Measurements from ENCODE around the gene NME4.

NME4 gene

GRCh38 chr16:364595-365491 lies 32.2 kb upstream of the NME4 start:
- peaks cover 28 to 46% of the 10 kb centered on the region in 2 experiments for H3K36me3 ChIP-seq (ENCODE audit: control insufficient read depth in 1 of 2, insufficient read depth in 2 of 2, low read depth in 1 of 2, low read length in 2 of 2)
- H2AK5ac ChIP-seq (ENCODE audit: low read length, severe bottlenecking), result no peak overlapping the region
- H3K4me3 ChIP-seq (ENCODE audit: insufficient read depth in 1 of 2, low read depth in 1 of 2, low read length in 2 of 2), result no peak overlapping the region
- no peak overlapping the region for H2BK15ac ChIP-seq (ENCODE audit: low read depth, poor library complexity, severe bottlenecking)
- no peak overlapping the region for H2AFZ ChIP-seq (ENCODE audit: low read depth, low read length)
- H3K27me3 ChIP-seq (ENCODE audit: control insufficient read depth in 1 of 2, insufficient read depth in 1 of 2, low read length in 2 of 2), result peaks cover 7 to 27% of the 10 kb centered on the region in 2 experiments
- no peak overlapping the region for H3K27ac ChIP-seq (ENCODE audit: low read length, poor library complexity, severe bottlenecking)
- H2BK120ac ChIP-seq (ENCODE audit: low read depth, low read length), result no peak overlapping the region
- H3K18ac ChIP-seq (ENCODE audit: low read depth in 1 of 2, low read length in 2 of 2), result no peak overlapping the region
- no peaks in the 10 kb centered on the region for H3K9me3 ChIP-seq (ENCODE audit: control insufficient read depth, low read length)
- H2BK5ac ChIP-seq (ENCODE audit: low read depth, low read length, poor library complexity, severe bottlenecking), result no peak overlapping the region
- peak overlapping the region in 1 of 2 experiments; percentile 50 for H3K23ac ChIP-seq (ENCODE audit: low read length in 2 of 2)
- peaks cover 20% of the 10 kb centered on the region for H3K4me1 ChIP-seq (ENCODE audit: control insufficient read depth, insufficient read depth, low read depth, low read length)
- H4K91ac ChIP-seq (ENCODE audit: low read length), result no peak overlapping the region
- no peak overlapping the region for H3K4me2 ChIP-seq (ENCODE audit: low read length, poor library complexity, severe bottlenecking)
- no peak overlapping the region for H4K8ac ChIP-seq (ENCODE audit: low read length)
- H3K14ac ChIP-seq (ENCODE audit: low read length in 2 of 2), result peak overlapping the region in 1 of 2 experiments; percentile 75
- H2BK12ac ChIP-seq (ENCODE audit: low read length in 2 of 2), result no peak overlapping the region
- peaks cover 13% of the 10 kb centered on the region for H3K79me1 ChIP-seq (replicated peaks; ENCODE audit: low read length, poor library complexity, severe bottlenecking)
- no peak overlapping the region for H3K4ac ChIP-seq (ENCODE audit: low read depth in 1 of 2, low read length in 2 of 2)
- DNase-seq, result no peak
- 89% methylated on average over 17 of the region's 19 CpGs for WGBS
- no peak overlapping the region for H3K9ac ChIP-seq (ENCODE audit: low read length)

GRCh38 chr16:366476-366875 lies 30.5 kb upstream of the NME4 start:
- no peak overlapping the region for H3K9ac ChIP-seq (ENCODE audit: low read length)
- H2AFZ ChIP-seq (ENCODE audit: low read depth, low read length), result no peak overlapping the region
- no peak for DNase-seq
- 95% methylated on average over 8 of the region's 10 CpGs for WGBS
- no peak overlapping the region for H3K14ac ChIP-seq (ENCODE audit: low read length in 2 of 2)
- H3K27ac ChIP-seq (ENCODE audit: low read length, poor library complexity, severe bottlenecking), result no peak overlapping the region
- no peak overlapping the region for H2BK15ac ChIP-seq (ENCODE audit: low read depth, poor library complexity, severe bottlenecking)
- no peak overlapping the region for H3K4me2 ChIP-seq (ENCODE audit: low read length, poor library complexity, severe bottlenecking)
- peak overlapping the region; percentile 53 for H4K8ac ChIP-seq (ENCODE audit: low read length)
- H4K91ac ChIP-seq (ENCODE audit: low read length), result no peak overlapping the region
- H3K18ac ChIP-seq (ENCODE audit: low read depth in 1 of 2, low read length in 2 of 2), result no peak overlapping the region
- H2BK5ac ChIP-seq (ENCODE audit: low read depth, low read length, poor library complexity, severe bottlenecking), result no peak overlapping the region
- no peak overlapping the region for H2BK12ac ChIP-seq (ENCODE audit: low read length in 2 of 2)
- peaks cover 30 to 49% of the 10 kb centered on the region in 2 experiments for H3K36me3 ChIP-seq (ENCODE audit: control insufficient read depth in 1 of 2, insufficient read depth in 2 of 2, low read depth in 1 of 2, low read length in 2 of 2)
- H3K4me3 ChIP-seq (ENCODE audit: insufficient read depth in 1 of 2, low read depth in 1 of 2, low read length in 2 of 2), result no peak overlapping the region
- H3K27me3 ChIP-seq (ENCODE audit: control insufficient read depth in 1 of 2, insufficient read depth in 1 of 2, low read length in 2 of 2), result peaks cover 7 to 25% of the 10 kb centered on the region in 2 experiments
- H3K79me1 ChIP-seq (replicated peaks; ENCODE audit: low read length, poor library complexity, severe bottlenecking), result peaks cover 16% of the 10 kb centered on the region
- no peak overlapping the region for H3K4ac ChIP-seq (ENCODE audit: low read depth in 1 of 2, low read length in 2 of 2)
- H3K9me3 ChIP-seq (ENCODE audit: control insufficient read depth, low read length), result no peaks in the 10 kb centered on the region
- no peak overlapping the region for H2BK120ac ChIP-seq (ENCODE audit: low read depth, low read length)
- H3K4me1 ChIP-seq (ENCODE audit: control insufficient read depth, insufficient read depth, low read depth, low read length), result peaks cover 28% of the 10 kb centered on the region
- H3K23ac ChIP-seq (ENCODE audit: low read length in 2 of 2), result no peak overlapping the region
- H2AK5ac ChIP-seq (ENCODE audit: low read length, severe bottlenecking), result no peak overlapping the region

- Histone ChIP-seq H3K4me3 (ENCODE audit: insufficient read depth in 1 of 2, low read depth in 1 of 2, low read length in 2 of 2) (no peak overlapping the region), H3K4ac (ENCODE audit: low read depth in 1 of 2, low read length in 2 of 2) (no peak overlapping the region), H3K4me2 (ENCODE audit: low read length, poor library complexity, severe bottlenecking) (no peak overlapping the region), H2AK5ac (ENCODE audit: low read length, severe bottlenecking) (no peak overlapping the region), H3K27ac (ENCODE audit: low read length, poor library complexity, severe bottlenecking) (no peak overlapping the region), H3K79me1 (replicated peaks; ENCODE audit: low read length, poor library complexity, severe bottlenecking) (peaks cover 16% of the 10 kb centered on the region), H3K9me3 (ENCODE audit: control insufficient read depth, low read length) (no peaks in the 10 kb centered on the region), H2AFZ (ENCODE audit: low read depth, low read length) (no peak overlapping the region), H3K14ac (ENCODE audit: low read length in 2 of 2) (no peak overlapping the region), H2BK15ac (ENCODE audit: low read depth, poor library complexity, severe bottlenecking) (no peak overlapping the region), H4K91ac (ENCODE audit: low read length) (no peak overlapping the region), H2BK5ac (ENCODE audit: low read depth, low read length, poor library complexity, severe bottlenecking) (no peak overlapping the region), H3K27me3 (ENCODE audit: control insufficient read depth in 1 of 2, insufficient read depth in 1 of 2, low read length in 2 of 2) (peaks cover 7 to 19% of the 10 kb centered on the region in 2 experiments), H2BK12ac (ENCODE audit: low read length in 2 of 2) (no peak overlapping the region), H3K23ac (ENCODE audit: low read length in 2 of 2) (no peak overlapping the region), H4K8ac (ENCODE audit: low read length) (no peak overlapping the region), H2BK120ac (ENCODE audit: low read depth, low read length) (no peak overlapping the region), H3K36me3 (ENCODE audit: control insufficient read depth in 1 of 2, insufficient read depth in 2 of 2, low read depth in 1 of 2, low read length in 2 of 2) (peaks cover 40 to 58% of the 10 kb centered on the region in 2 experiments), H3K9ac (ENCODE audit: low read length) (no peak overlapping the region), H3K18ac (ENCODE audit: low read depth in 1 of 2, low read length in 2 of 2) (no peak overlapping the region), H3K4me1 (ENCODE audit: control insufficient read depth, insufficient read depth, low read depth, low read length) (peaks cover 26% of the 10 kb centered on the region)
- DNase-seq, result no peak
- 96% methylated on average over 17 of the region's 18 CpGs for WGBS
Observed at GRCh38 chr16:367333-367903, 29.6 kb upstream of the NME4 start.

GRCh38 chr16:368388-369158 lies 28.4 kb upstream of the NME4 start:
- Histone ChIP-seq H3K79me1 (replicated peaks; ENCODE audit: low read length, poor library complexity, severe bottlenecking) (peaks cover 16% of the 10 kb centered on the region), H2AK5ac (ENCODE audit: low read length, severe bottlenecking) (no peak overlapping the region), H3K9ac (ENCODE audit: low read length) (no peak overlapping the region), H3K4me1 (ENCODE audit: control insufficient read depth, insufficient read depth, low read depth, low read length) (peaks cover 25% of the 10 kb centered on the region), H3K18ac (ENCODE audit: low read depth in 1 of 2, low read length in 2 of 2) (no peak overlapping the region), H3K14ac (ENCODE audit: low read length in 2 of 2) (no peak overlapping the region), H2AFZ (ENCODE audit: low read depth, low read length) (no peak overlapping the region), H2BK120ac (ENCODE audit: low read depth, low read length) (no peak overlapping the region), H4K91ac (ENCODE audit: low read length) (peak overlapping the region; percentile 28), H4K8ac (ENCODE audit: low read length) (no peak overlapping the region), H3K4me2 (ENCODE audit: low read length, poor library complexity, severe bottlenecking) (no peak overlapping the region), H3K36me3 (ENCODE audit: control insufficient read depth in 1 of 2, insufficient read depth in 2 of 2, low read depth in 1 of 2, low read length in 2 of 2) (peaks cover 50 to 70% of the 10 kb centered on the region in 2 experiments), H2BK5ac (ENCODE audit: low read depth, low read length, poor library complexity, severe bottlenecking) (no peak overlapping the region), H3K4ac (ENCODE audit: low read depth in 1 of 2, low read length in 2 of 2) (no peak overlapping the region), H2BK12ac (ENCODE audit: low read length in 2 of 2) (no peak overlapping the region), H3K23ac (ENCODE audit: low read length in 2 of 2) (no peak overlapping the region), H3K9me3 (ENCODE audit: control insufficient read depth, low read length) (no peaks in the 10 kb centered on the region), H3K4me3 (ENCODE audit: insufficient read depth in 1 of 2, low read depth in 1 of 2, low read length in 2 of 2) (no peak overlapping the region), H2BK15ac (ENCODE audit: low read depth, poor library complexity, severe bottlenecking) (no peak overlapping the region), H3K27ac (ENCODE audit: low read length, poor library complexity, severe bottlenecking) (no peak overlapping the region), H3K27me3 (ENCODE audit: control insufficient read depth in 1 of 2, insufficient read depth in 1 of 2, low read length in 2 of 2) (peaks cover 7 to 12% of the 10 kb centered on the region in 2 experiments)
- WGBS, result 97% methylated on average over 29 of the region's 29 CpGs
- no peak for DNase-seq
